GM21526 (cell line): ENCODE measurements around the gene HLF.

ENCODE experiments used
- ATAC-seq: cut with Tn5 transposase; IDR thresholded peaks from one replicate; pipeline ENCODE4 v1.9.1; 2021; ENCODE audit warnings: moderate library complexity; ENCODE audit not compliant: unreplicated experiment, low FRiP score

HLF gene

GRCh38 chr17:55249861-55250260 lies 14.9 kb upstream of the HLF start:
- no peak for ATAC-seq

GRCh38 chr17:55254375-55254774 lies 10.4 kb upstream of the HLF start:
- no peak for ATAC-seq

DNA sequence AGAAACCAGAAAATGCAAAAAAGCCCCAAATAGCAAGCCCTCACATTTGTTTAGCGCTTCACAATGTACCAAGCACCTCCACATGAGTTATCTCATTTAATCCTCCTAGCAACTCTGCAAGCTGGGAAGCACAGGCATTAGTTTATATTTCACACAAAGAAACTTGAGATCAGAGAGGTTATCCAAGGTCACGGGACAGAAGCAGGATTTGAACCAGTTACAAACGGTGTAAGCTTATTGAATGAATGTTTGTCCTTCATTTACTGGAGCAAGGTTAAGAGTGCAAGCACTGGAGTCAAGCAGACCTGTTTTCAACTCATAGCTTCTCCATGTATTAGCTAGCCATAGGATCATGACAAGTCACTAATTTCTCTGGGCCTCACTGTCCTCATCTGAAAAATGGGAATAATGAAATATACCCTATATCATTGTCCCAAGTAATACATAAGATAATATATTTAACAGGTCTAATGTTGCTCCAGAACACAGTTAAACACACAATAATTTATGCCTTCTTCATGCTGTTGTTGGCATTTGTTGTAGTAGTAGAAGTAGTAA lies 6.1 kb upstream of the HLF start:
- ATAC-seq = no peak

GRCh38 chr17:55259684-55260111 lies 5.1 kb upstream of the HLF start:
- no peak for ATAC-seq

DNA sequence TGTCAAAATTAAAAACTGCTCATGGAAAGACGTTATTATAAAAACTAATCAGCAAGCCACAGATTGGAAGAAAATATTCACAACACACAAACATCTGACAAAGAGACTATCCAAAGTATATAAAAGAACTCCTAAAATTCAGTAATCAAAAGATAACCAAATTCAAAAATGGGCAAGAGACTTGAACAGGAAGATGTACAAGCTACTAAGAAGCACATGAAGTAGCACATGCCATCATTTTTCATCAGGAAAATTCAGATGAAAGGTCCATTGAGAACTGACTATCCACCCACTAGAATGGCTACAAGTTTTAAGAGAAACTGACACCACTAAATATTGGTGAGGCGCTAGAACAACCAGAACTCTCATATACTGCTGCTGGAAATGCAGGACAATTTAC lies 3.4 kb upstream of the HLF start:
- ATAC-seq = no peak

DNA sequence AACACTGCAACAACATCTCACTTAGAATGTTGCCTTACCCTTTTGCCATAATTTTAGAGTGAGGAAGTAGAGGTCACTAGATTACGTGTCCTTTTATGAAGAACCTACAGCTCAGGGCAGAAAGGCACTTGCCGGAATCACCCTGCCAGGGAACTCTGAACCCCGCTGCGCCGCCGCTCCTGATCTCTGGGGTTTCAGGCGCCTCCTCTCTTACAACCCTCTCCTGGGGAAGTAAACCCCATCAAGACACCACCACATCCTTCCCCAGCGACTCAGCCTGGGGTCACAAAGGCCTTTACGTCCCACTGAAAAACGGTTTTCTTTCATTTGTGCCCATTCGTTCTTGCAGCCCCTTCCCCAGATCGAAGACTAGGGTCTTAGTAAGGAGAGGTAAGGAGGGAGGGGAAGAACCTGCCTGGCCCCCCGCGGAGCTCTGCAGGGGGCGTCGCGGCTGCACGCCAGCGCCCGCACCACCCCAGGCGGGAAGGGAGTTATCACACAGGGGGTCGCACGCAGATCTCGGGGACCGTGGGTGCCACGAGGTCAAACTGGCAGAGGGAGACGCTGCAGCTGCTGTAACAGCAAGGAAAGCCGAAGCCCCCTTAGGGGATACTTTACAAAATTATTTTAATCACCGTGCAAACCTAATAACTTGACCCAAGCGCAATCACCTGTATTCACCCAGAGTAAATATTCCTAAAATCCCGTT lies 1.0 kb upstream of the HLF start:
- no peak for ATAC-seq

DNA sequence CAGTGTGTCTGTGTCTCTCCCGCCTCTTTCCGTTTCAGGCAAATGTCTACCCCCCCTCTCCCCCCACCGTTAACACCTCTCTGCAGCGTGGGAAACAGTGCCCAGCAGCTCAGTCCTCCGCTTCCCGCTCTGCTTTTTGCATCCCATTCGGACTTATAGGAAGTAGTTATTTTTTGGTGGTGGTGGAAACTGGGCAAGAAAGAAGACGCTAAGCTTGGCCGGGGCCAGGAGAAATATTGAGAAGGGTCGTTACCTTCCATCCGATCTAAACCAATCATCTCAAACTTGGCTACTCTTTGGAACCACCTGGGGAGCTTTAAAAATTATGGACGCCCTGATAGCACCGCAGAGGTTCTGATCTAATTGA lies 499 bp upstream of the HLF start:
- peak; percentile 2 for ATAC-seq

GRCh38 chr17:55265311-55266021 lies 706 bp downstream of the HLF start:
- no peak for ATAC-seq

GRCh38 chr17:55266051-55266957 lies 1.5 kb downstream of the HLF start:
- ATAC-seq = no peak

DNA sequence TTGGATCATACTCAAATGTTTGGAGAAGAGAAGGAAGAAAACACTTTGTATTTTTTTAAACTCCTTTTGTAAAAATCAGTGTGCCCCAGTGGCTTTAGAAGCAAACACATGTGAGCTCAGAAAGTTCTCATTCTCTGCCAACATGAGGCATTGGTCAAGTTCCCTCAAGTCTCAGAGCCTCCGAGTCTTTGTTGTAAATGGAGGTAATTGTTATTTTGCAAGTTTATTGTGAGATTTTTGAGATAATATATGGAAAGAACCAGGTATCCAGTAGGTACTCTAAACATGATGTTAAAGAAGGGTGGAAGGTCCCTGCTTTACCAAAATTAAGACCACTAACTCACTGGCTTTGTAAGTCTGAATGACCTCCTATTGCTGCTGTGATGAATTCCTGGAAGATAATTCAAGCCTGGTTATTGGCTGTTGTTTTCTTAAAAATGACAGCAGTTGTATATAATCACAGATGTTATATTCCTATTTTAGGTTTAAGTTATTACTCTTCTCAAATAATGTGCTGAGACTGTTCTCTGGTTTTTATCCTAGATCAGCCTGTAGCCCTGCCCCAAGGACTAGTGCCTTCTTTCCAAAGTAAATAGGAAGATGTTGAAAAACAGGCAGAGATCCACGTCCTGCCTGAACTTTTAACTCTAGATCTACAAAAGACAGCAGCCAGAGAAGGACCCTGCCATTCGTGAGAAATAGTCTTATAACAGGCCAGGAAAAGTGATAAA lies 2.4 kb downstream of the HLF start:
- no peak for ATAC-seq

DNA sequence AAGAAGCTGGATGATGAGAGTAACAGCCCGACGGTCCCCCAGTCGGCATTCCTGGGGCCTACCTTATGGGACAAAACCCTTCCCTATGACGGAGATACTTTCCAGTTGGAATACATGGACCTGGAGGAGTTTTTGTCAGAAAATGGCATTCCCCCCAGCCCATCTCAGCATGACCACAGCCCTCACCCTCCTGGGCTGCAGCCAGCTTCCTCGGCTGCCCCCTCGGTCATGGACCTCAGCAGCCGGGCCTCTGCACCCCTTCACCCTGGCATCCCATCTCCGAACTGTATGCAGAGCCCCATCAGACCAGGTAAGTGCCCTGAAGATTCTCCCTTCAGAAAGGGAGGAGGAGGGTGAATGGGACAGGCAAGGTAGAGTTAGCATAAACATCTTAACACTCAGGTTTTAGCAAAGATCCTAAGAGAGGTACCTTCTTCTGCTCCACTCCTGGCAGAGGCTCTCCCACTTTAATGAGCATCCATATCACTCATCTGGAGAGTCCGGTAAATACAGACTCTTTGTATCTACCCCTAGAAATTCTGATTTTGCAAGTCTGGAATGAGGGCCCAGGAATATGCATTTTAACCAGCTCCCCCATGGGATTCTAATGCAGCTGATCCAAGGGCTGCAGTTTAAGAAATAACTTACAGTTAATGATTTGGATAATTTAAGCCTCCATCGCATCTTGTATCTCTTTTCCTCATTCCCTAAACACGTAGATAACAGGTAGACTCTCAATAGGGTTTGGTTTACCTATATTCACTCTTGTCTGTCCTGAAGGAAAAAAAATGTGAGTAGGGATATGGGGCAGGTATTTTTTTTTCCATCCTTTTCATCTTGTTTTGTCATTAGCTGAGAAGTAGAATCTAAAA lies 3.3 kb downstream of the HLF start:
- ATAC-seq = no peak

GRCh38 chr17:55268649-55269480 lies 4.1 kb downstream of the HLF start:
- ATAC-seq = no peak

DNA sequence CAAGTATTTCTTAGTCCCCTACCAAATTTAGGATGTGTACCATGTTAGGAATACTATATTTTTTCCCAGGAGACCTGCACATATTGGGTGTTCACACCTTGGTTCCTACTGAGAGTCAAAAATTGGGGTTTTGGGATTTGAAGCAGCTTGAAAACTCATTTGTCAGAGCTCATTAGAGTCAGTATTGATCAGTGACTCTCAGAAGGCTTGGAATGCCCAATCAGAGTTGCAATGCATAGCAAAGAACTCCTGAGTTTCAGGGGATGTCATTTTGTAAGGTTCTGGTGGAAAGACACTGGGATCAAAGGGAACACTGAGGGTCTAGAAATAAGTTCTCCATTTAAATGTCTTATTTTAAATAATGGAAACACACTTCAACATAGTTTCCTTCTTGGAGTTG lies 5.1 kb downstream of the HLF start:
- no peak for ATAC-seq

DNA sequence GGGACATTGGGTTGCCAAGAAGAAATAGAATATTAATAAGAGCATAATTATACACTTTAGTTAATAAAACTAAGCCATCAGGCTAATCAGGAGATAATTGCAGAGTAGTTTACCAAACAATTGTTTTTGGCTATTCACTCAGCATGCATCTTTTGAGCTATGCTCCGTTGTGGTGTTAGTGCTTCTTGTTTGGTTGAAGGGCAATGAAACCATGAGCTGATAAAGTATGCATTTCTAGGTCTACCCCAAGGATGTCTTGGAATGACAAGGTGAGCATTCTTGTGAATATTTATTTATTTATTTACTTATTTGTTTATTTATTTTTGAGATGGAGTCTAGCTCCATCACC lies 6.4 kb downstream of the HLF start:
- no peak for ATAC-seq

DNA sequence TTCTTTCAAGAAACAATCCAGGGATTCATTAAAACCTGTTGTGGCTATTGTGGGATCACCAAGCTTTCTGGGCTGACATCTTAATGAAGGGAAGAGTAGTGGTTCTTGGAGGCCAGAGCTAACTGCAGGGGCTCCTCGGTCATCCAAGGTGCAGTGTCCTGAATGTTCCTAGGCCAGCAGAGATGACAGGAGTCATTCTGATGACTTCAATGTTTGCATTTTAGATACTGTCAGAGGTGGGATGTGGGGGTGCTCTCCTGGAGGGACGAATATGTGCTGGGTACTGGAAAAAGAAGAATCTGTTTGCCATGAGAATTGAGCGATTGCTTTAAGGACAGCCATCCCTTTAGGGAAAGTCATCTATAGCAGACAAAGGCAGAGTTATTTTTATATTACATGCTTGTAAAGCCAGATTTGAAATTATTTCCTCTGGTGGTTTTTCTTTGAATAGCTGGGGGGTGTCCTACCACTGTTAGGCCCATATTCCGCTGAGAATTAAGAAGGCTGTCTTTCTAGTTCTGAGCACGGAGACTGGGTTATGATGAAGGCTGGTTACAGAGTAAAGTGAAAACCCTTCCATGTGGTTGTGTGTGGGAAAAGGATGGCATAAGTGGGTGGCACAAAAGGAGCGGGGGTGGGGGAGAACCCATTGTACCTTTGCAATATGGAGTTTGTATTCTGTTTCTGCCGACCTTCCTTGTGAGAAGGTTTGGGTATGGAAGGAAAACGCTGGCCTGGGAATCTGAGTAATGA lies 7.4 kb downstream of the HLF start:
- no peak for ATAC-seq

- ATAC-seq = no peak
These were observed 8.2 kb downstream of the HLF start for GRCh38 chr17:55272711-55273578.
